Heart left ventricle (tissue), 13 donors: ENCODE measurements around the gene PLA2R1.

Source experiments
- POLR2A ChIP-seq, 2 donors: fragments of 450-650 bp; IDR thresholded peaks; one replicate each; pipeline ENCODE4 v1.6.1; 2017; ENCODE audit warnings: antibody characterized with exemption in 2 of 2, mild to moderate bottlenecking in 2 of 2, moderate library complexity in 2 of 2
- TF ChIP-seq, protein P1 (sequence below), 12 donors: fragments of 200-600 bp; sonication (generic) in 4 of 12; IDR thresholded peaks; one replicate each; pipeline versions ENCODE4 v1.5.0 to v1.8.0; 2018 to 2022; ENCODE audit warnings: antibody characterized with exemption in 12 of 12, mild to moderate bottlenecking in 5 of 12
- donor health status: ischemic (EF 13 %, LVEDD 7.1; RV severe dilation, severe dysfunction).
- donor health status: DM: no; HTN: yes; CAD: no.
- donor health status: DM: no; HTN: no; CAD: no.
- donor health status: ischemic (EF 25% LVEDD 6.9; RV normal size, moderate dysfunction).
- donor health status: ischemic (EF 25% LVEDD 5.7; RV mildly dilated, moderate dysfunction).
- donor health status: ischemic (EF 35%, LVEDD 5.7; RV mildly dilated, moderate dysfunction).
- donor health status: nonischemic (EF 11% LVEDD 7.7; RV severe dilation, severe dysfunction).
- donor health status: DM: yes; HTN: yes; CAD: no.
- donor health status: PGD.
- donor health status: ischemic (EF 29% LVEDD 5.4; RV normal size, mild dysfunction).
- donor health status: nonischemic (EF 23%, LVEDD 6.1; RV moderate dilation, normal function).

DNA sequence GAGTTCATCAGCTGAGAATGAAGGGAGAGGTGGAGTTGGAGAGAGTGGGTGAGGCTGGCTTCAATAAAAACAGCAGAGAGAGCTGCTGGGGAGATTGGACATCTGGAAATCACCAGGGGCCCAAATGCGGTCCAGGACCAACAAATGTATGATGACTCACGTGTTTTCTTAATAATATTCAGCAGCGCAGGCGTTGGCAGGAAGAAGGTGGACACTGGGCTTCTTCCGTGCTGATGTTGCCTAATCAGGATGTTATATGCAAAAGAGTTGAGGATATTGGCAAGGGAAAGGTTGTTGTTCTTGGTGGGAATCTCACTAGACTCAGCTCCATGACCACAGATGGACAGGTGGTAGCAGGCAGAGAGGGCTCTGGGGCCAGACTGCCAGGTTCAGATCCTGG lies 12.8 kb upstream of the PLA2R1 start:
- TF ChIP-seq, protein P1, sequence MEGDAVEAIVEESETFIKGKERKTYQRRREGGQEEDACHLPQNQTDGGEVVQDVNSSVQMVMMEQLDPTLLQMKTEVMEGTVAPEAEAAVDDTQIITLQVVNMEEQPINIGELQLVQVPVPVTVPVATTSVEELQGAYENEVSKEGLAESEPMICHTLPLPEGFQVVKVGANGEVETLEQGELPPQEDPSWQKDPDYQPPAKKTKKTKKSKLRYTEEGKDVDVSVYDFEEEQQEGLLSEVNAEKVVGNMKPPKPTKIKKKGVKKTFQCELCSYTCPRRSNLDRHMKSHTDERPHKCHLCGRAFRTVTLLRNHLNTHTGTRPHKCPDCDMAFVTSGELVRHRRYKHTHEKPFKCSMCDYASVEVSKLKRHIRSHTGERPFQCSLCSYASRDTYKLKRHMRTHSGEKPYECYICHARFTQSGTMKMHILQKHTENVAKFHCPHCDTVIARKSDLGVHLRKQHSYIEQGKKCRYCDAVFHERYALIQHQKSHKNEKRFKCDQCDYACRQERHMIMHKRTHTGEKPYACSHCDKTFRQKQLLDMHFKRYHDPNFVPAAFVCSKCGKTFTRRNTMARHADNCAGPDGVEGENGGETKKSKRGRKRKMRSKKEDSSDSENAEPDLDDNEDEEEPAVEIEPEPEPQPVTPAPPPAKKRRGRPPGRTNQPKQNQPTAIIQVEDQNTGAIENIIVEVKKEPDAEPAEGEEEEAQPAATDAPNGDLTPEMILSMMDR (IDR thresholded peaks at IDR 0.05), result no peak
- TF ChIP-seq POLR2A (IDR thresholded peaks at IDR 0.05), result no peak
